ENCODE measurements around the gene NR2F2. TPM values are rescaled to one million over a fixed set of nuclear protein-coding genes. Genes with fewer than 3 reads are reported as not detected.

The NR2F2 gene
- total RNA-seq, 5 donors from 2014 or later (not counting 1 experiment from before 2014, with no cell fraction given) = 0.32 to 0.53 (median 0.38) TPM; not detected in 2

DNA sequence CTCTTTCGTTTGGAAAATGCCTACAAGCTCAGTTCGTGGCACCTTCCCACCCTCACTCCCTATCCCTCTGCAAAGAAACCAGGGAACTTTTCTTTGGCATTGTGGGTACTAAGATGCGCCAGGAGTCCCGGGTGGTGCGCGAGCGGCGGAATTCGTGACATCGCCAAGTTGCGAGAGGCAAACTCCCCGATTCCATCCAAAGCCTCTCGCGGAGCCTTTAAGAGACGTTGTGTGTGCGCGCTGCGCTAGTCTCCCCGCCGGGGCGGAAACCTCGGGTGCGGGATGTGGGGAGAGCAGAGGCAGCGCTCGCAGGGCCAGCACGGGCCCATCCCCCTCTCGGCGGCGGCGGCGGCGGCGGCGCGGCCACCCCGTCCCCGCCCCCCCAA is 443 bp upstream of the NR2F2 start:
- CTCF ChIA-PET = no interaction called here
- WGBS (ENCODE audit: insufficient coverage) = 8% methylated on average over 16 of the region's 37 CpGs
- ATAC-seq (replicated peaks in 1 of 4) (peak in 2 of 4 experiments; percentile 11 to 39), DNase-seq (no peak)
- Histone ChIP-seq H3K27ac (ENCODE audit: low read length) (no peak overlapping the region), H3K4me3 (ENCODE audit: control insufficient read depth in 1 of 2, extremely low read depth in 1 of 2, low read length in 1 of 2) (peak overlapping the region in 1 of 2 donors; percentile 62), H3K4me1 (ENCODE audit: control insufficient read depth in 1 of 2, extremely low read depth in 1 of 2, insufficient read depth in 2 of 2, low read length in 2 of 2) (peaks cover 5 to 33% of the 10 kb centered on the region in 2 experiments), H3K36me3 (ENCODE audit: control insufficient read depth in 2 of 2, extremely low read depth in 1 of 2, insufficient read depth in 1 of 2, low read length in 1 of 2) (no peaks in the 10 kb centered on the region), H3K27me3 (replicated peaks in 1 of 2; ENCODE audit: control insufficient read depth in 2 of 2, extremely low read depth in 1 of 2, insufficient read depth in 2 of 2, low read length in 1 of 2) (peaks cover 33 to 64% of the 10 kb centered on the region in 2 experiments), H3K9me3 (no peaks in the 10 kb centered on the region)
- Mint-ChIP-seq H3K9me3 (peaks cover 0 to 7% (median 0%) of the 10 kb centered on the region in 3 donors), H3K4me3 (peak overlapping the region; percentile 53 to 88 (median 69)), H3K27ac (no peak overlapping the region), H3K4me1 (peaks cover 24 to 32% (median 30%) of the 10 kb centered on the region in 3 donors), H3K36me3 (no peaks in the 10 kb centered on the region), H3K27me3 (peaks cover 67 to 83% of the 10 kb centered on the region in 2 donors)
- POLR2A ChIA-PET = no interaction called here

DNA sequence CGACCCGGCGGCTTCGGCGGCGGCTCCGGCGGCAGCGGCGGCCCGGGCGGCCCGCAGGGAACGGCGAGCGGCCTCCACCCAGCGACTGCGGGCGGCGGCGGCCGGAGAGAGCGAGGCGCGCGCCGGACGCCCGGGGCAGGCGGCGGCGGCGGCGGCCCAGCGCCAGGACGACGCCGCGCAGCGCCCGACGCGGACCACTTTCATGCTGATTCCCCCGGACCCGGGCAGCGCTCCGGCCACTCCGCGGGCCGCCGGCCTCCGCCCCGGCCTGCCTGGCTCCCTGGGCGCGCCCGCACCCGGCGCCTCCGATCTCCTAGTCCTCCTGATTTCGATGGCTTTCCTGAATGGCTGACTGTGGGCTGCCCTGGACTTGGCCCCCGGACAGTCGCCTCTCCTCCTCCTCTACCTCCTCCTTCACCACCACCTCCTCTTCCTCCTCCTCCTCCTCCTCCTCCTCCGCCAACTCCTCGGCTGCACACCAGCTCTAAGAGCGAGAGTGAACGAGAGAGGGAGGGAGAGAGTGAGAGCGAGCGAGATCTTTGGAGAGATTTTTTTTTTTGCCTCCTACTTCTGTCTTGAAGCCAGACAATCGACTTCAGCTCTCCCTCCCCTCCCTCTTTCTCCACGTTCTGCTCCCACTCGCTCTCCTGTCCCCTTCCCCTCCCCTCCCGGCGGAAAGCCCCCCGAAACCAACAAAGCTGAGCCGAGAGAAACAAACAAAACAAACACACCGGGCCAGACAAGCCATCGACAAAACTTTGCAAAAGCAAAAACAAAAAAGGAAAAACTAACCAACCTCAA is 844 bp downstream of the NR2F2 start:
- Mint-ChIP-seq H3K27me3 (peaks cover 67 to 83% of the 10 kb centered on the region in 2 donors), H3K9me3 (peaks cover 0 to 7% (median 0%) of the 10 kb centered on the region in 3 donors), H3K36me3 (no peaks in the 10 kb centered on the region), H3K4me3 (peak overlapping the region; percentile 28 to 88 (median 34)), H3K4me1 (peaks cover 24 to 32% (median 30%) of the 10 kb centered on the region in 3 donors), H3K27ac (no peak overlapping the region)
- no peak for ATAC-seq (replicated peaks in 1 of 4)
- Histone ChIP-seq H3K4me1 (ENCODE audit: control insufficient read depth in 1 of 2, extremely low read depth in 1 of 2, insufficient read depth in 2 of 2, low read length in 2 of 2) (peaks cover 5 to 33% of the 10 kb centered on the region in 2 experiments), H3K36me3 (ENCODE audit: control insufficient read depth in 2 of 2, extremely low read depth in 1 of 2, insufficient read depth in 1 of 2, low read length in 1 of 2) (no peaks in the 10 kb centered on the region), H3K4me3 (ENCODE audit: control insufficient read depth in 1 of 2, extremely low read depth in 1 of 2, low read length in 1 of 2) (peak overlapping the region in 1 of 2 donors; percentile 57), H3K27ac (ENCODE audit: low read length) (no peak overlapping the region), H3K9me3 (no peaks in the 10 kb centered on the region), H3K27me3 (replicated peaks in 1 of 2; ENCODE audit: control insufficient read depth in 2 of 2, extremely low read depth in 1 of 2, insufficient read depth in 2 of 2, low read length in 1 of 2) (peaks cover 36 to 61% of the 10 kb centered on the region in 2 experiments)
- CTCF ChIA-PET = interaction anchor here in 1 of 2 donors (0.6 kb wide), 1 partner anchor 27 kb away, joined by 4 read pairs; no protein-coding TSS in a partner anchor
- DNase-seq = no peak
- POLR2A ChIA-PET = no interaction called here
- 4% methylated on average over 65 of the region's 77 CpGs for WGBS (ENCODE audit: insufficient coverage)

- peak overlapping the region in 1 of 2 donors; percentile 57 for H3K4me3 ChIP-seq (ENCODE audit: control insufficient read depth in 1 of 2, extremely low read depth in 1 of 2, low read length in 1 of 2)
Observed at GRCh38 chr15:96331945-96332636, 1.6 kb downstream of the NR2F2 start.

GRCh38 chr15:96332637-96333121 is 2.2 kb downstream of the NR2F2 start:
- Mint-ChIP-seq H3K4me3 (peak overlapping the region; percentile 55 to 73 (median 59)), H3K27ac (no peak overlapping the region), H3K36me3 (no peaks in the 10 kb centered on the region), H3K27me3 (peaks cover 65 to 84% of the 10 kb centered on the region in 2 donors), H3K9me3 (peaks cover 0 to 7% (median 0%) of the 10 kb centered on the region in 3 donors), H3K4me1 (peaks cover 22 to 27% (median 24%) of the 10 kb centered on the region in 3 donors)
- DNase-seq (no peak), ATAC-seq (replicated peaks in 1 of 4) (no peak)
- Histone ChIP-seq H3K27me3 (replicated peaks in 1 of 2; ENCODE audit: control insufficient read depth in 2 of 2, extremely low read depth in 1 of 2, insufficient read depth in 2 of 2, low read length in 1 of 2) (peaks cover 39 to 60% of the 10 kb centered on the region in 2 experiments), H3K9me3 (no peaks in the 10 kb centered on the region), H3K27ac (ENCODE audit: low read length) (no peak overlapping the region), H3K36me3 (ENCODE audit: control insufficient read depth in 2 of 2, extremely low read depth in 1 of 2, insufficient read depth in 1 of 2, low read length in 1 of 2) (no peaks in the 10 kb centered on the region), H3K4me3 (ENCODE audit: control insufficient read depth in 1 of 2, extremely low read depth in 1 of 2, low read length in 1 of 2) (peak overlapping the region in 1 of 2 donors; percentile 54), H3K4me1 (ENCODE audit: control insufficient read depth in 1 of 2, extremely low read depth in 1 of 2, insufficient read depth in 2 of 2, low read length in 2 of 2) (peaks cover 5 to 33% of the 10 kb centered on the region in 2 experiments)
- CTCF ChIA-PET = no interaction called here
- POLR2A ChIA-PET = no interaction called here
- WGBS (ENCODE audit: insufficient coverage) = 10% methylated on average over 5 of the region's 12 CpGs

More at GRCh38 chr15:96331945-96332636, 1.6 kb downstream of the NR2F2 start:
- ChIA-PET CTCF (no interaction called here), POLR2A (no interaction called here)
- no peaks in the 10 kb centered on the region for H3K36me3 Mint-ChIP-seq
- ATAC-seq (replicated peaks in 1 of 4) (no peak), DNase-seq (no peak)
- Histone ChIP-seq H3K27me3 (replicated peaks in 1 of 2; ENCODE audit: control insufficient read depth in 2 of 2, extremely low read depth in 1 of 2, insufficient read depth in 2 of 2, low read length in 1 of 2) (peaks cover 39 to 59% of the 10 kb centered on the region in 2 experiments), H3K27ac (ENCODE audit: low read length) (no peak overlapping the region), H3K36me3 (ENCODE audit: control insufficient read depth in 2 of 2, extremely low read depth in 1 of 2, insufficient read depth in 1 of 2, low read length in 1 of 2) (no peaks in the 10 kb centered on the region), H3K9me3 (no peaks in the 10 kb centered on the region), H3K4me1 (ENCODE audit: control insufficient read depth in 1 of 2, extremely low read depth in 1 of 2, insufficient read depth in 2 of 2, low read length in 2 of 2) (peaks cover 5 to 33% of the 10 kb centered on the region in 2 experiments)
- H3K4me1 Mint-ChIP-seq = peaks cover 22 to 27% (median 24%) of the 10 kb centered on the region in 3 donors
- no peak overlapping the region for H3K27ac Mint-ChIP-seq
- WGBS (ENCODE audit: insufficient coverage) = 16% methylated on average over 65 of the region's 70 CpGs
- H3K27me3 Mint-ChIP-seq = peaks cover 65 to 82% of the 10 kb centered on the region in 2 donors
- H3K4me3 Mint-ChIP-seq = peak overlapping the region; percentile 31 to 88 (median 55)
- peaks cover 0 to 7% (median 0%) of the 10 kb centered on the region in 3 donors for H3K9me3 Mint-ChIP-seq

- ChIA-PET CTCF (no interaction called here), POLR2A (no interaction called here)
- H3K4me3 Mint-ChIP-seq = peak overlapping the region; percentile 43 to 73 (median 59)
- 7% methylated on average over 50 of the region's 67 CpGs for WGBS (ENCODE audit: insufficient coverage)
- ATAC-seq (replicated peaks in 1 of 4) = no peak
- H3K9me3 Mint-ChIP-seq = peaks cover 0 to 7% (median 0%) of the 10 kb centered on the region in 3 donors
- Histone ChIP-seq H3K27me3 (replicated peaks in 1 of 2; ENCODE audit: control insufficient read depth in 2 of 2, extremely low read depth in 1 of 2, insufficient read depth in 2 of 2, low read length in 1 of 2) (peaks cover 32 to 60% of the 10 kb centered on the region in 2 experiments), H3K9me3 (no peaks in the 10 kb centered on the region), H3K36me3 (ENCODE audit: control insufficient read depth in 2 of 2, extremely low read depth in 1 of 2, insufficient read depth in 1 of 2, low read length in 1 of 2) (no peaks in the 10 kb centered on the region), H3K27ac (ENCODE audit: low read length) (no peak overlapping the region), H3K4me1 (ENCODE audit: control insufficient read depth in 1 of 2, extremely low read depth in 1 of 2, insufficient read depth in 2 of 2, low read length in 2 of 2) (peaks cover 5 to 33% of the 10 kb centered on the region in 2 experiments), H3K4me3 (ENCODE audit: control insufficient read depth in 1 of 2, extremely low read depth in 1 of 2, low read length in 1 of 2) (peak overlapping the region in 1 of 2 donors; percentile 53)
- H3K27me3 Mint-ChIP-seq = peaks cover 63 to 84% of the 10 kb centered on the region in 2 donors
- no peaks in the 10 kb centered on the region for H3K36me3 Mint-ChIP-seq
- DNase-seq = no peak
- H3K27ac Mint-ChIP-seq = peak overlapping the region in 1 of 2 donors; percentile 36
- H3K4me1 Mint-ChIP-seq = peaks cover 22 to 27% (median 24%) of the 10 kb centered on the region in 3 donors
Observed at GRCh38 chr15:96333131-96334016, 2.9 kb downstream of the NR2F2 start.

All from T-cell (primary cell).